GM21423 (cell line): ENCODE data around the gene SLC16A12.

Source experiments
- ATAC-seq: cut with Tn5 transposase; IDR thresholded peaks from one replicate; pipeline ENCODE4 v1.9.1; 2021; ENCODE audit warnings: mild to moderate bottlenecking, moderate library complexity; ENCODE audit not compliant: unreplicated experiment

SLC16A12 gene

GRCh38 chr10:89516149-89516832, 19.1 kb downstream of the SLC16A12 start:
- no peak for ATAC-seq

GRCh38 chr10:89515031-89515841, 20.2 kb downstream of the SLC16A12 start:
- ATAC-seq, result no peak

GRCh38 chr10:89513206-89513605, 22.2 kb downstream of the SLC16A12 start:
- no peak for ATAC-seq

GRCh38 chr10:89505640-89506275, 29.6 kb downstream of the SLC16A12 start:
- no peak for ATAC-seq

GRCh38 chr10:89504691-89505090, 30.7 kb downstream of the SLC16A12 start:
- no peak for ATAC-seq

GRCh38 chr10:89503652-89504370, 31.6 kb downstream of the SLC16A12 start:
- no peak for ATAC-seq

- ATAC-seq, result no peak
These were observed 32.2 kb downstream of the SLC16A12 start for GRCh38 chr10:89503151-89503550.

GRCh38 chr10:89502549-89502948, 32.8 kb downstream of the SLC16A12 start:
- no peak for ATAC-seq

- ATAC-seq, result no peak
These were observed 40.8 kb downstream of the SLC16A12 start for GRCh38 chr10:89494575-89494974.

- no peak for ATAC-seq
These were observed 41.3 kb downstream of the SLC16A12 start for GRCh38 chr10:89494068-89494467.

- no peak for ATAC-seq
These were observed 43.5 kb downstream of the SLC16A12 start for GRCh38 chr10:89491932-89492331.

- no peak for ATAC-seq
These were observed 44.6 kb downstream of the SLC16A12 start for GRCh38 chr10:89490596-89491335.

- ATAC-seq, result no peak
These were observed 53.1 kb downstream of the SLC16A12 start for GRCh38 chr10:89482256-89482655.

GRCh38 chr10:89481662-89482061, 53.7 kb downstream of the SLC16A12 start:
- no peak for ATAC-seq

- ATAC-seq, result no peak
These were observed 55.5 kb downstream of the SLC16A12 start for GRCh38 chr10:89479771-89480446.

GRCh38 chr10:89478739-89479654, 56.4 kb downstream of the SLC16A12 start:
- no peak for ATAC-seq

- no peak for ATAC-seq
These were observed 57.2 kb downstream of the SLC16A12 start for GRCh38 chr10:89478085-89478738.

GRCh38 chr10:89476150-89476549, 59.2 kb downstream of the SLC16A12 start:
- ATAC-seq, result no peak
